ENCODE results near the gene SH3RF3.

Gene SH3RF3

GRCh38 chr2:109166811-109167210 is 37.8 kb downstream of the SH3RF3 start:
- no peak for DNase-seq (ENCODE audit: extremely low read depth, insufficient read length)
- Histone ChIP-seq H3K27me3 (replicated peaks; ENCODE audit: control insufficient read depth, insufficient read depth, low read length) (no peaks in the 10 kb centered on the region; the same call in 1 of the 2 replicates), H3K4me3 (replicated peaks; ENCODE audit: low read depth, low read length) (no peak overlapping the region), H3K36me3 (ENCODE audit: control insufficient read depth, insufficient read depth, low read length) (no peaks in the 10 kb centered on the region)
- TF ChIP-seq CTCF (IDR thresholded peaks at IDR 0.05; ENCODE audit: insufficient read depth, low read length, poor library complexity, severe bottlenecking): no peak

- TF ChIP-seq CTCF (IDR thresholded peaks at IDR 0.05; ENCODE audit: insufficient read depth, low read length, poor library complexity, severe bottlenecking): no peak
- no peak overlapping the region for H3K4me3 ChIP-seq (replicated peaks; ENCODE audit: low read depth, low read length)
- H3K36me3 ChIP-seq (ENCODE audit: control insufficient read depth, insufficient read depth, low read length): no peaks in the 10 kb centered on the region
- no peaks in the 10 kb centered on the region; the same call in 1 of the 2 replicates for H3K27me3 ChIP-seq (replicated peaks; ENCODE audit: control insufficient read depth, insufficient read depth, low read length)
- no peak for DNase-seq (ENCODE audit: extremely low read depth, insufficient read length)
Measured at GRCh38 chr2:109168086-109168485, 39.1 kb downstream of the SH3RF3 start.

- no peaks in the 10 kb centered on the region for H3K36me3 ChIP-seq (ENCODE audit: control insufficient read depth, insufficient read depth, low read length)
- no peak overlapping the region for H3K4me3 ChIP-seq (replicated peaks; ENCODE audit: low read depth, low read length)
- TF ChIP-seq CTCF (IDR thresholded peaks at IDR 0.05; ENCODE audit: insufficient read depth, low read length, poor library complexity, severe bottlenecking): no peak
- no peak for DNase-seq (ENCODE audit: extremely low read depth, insufficient read length)
- H3K27me3 ChIP-seq (replicated peaks; ENCODE audit: control insufficient read depth, insufficient read depth, low read length): no peaks in the 10 kb centered on the region; the same call in 1 of the 2 replicates
Measured at GRCh38 chr2:109168716-109169115, 39.7 kb downstream of the SH3RF3 start.

- Histone ChIP-seq H3K27me3 (replicated peaks; ENCODE audit: control insufficient read depth, insufficient read depth, low read length) (no peaks in the 10 kb centered on the region; the same call in 1 of the 2 replicates), H3K4me3 (replicated peaks; ENCODE audit: low read depth, low read length) (no peak overlapping the region), H3K36me3 (ENCODE audit: control insufficient read depth, insufficient read depth, low read length) (no peaks in the 10 kb centered on the region)
- DNase-seq (ENCODE audit: extremely low read depth, insufficient read length): no peak
- TF ChIP-seq CTCF (IDR thresholded peaks at IDR 0.05; ENCODE audit: insufficient read depth, low read length, poor library complexity, severe bottlenecking): no peak
Measured at GRCh38 chr2:109170645-109171044, 41.6 kb downstream of the SH3RF3 start.

- H3K4me3 ChIP-seq (replicated peaks; ENCODE audit: low read depth, low read length): no peak overlapping the region
- no peaks in the 10 kb centered on the region for H3K36me3 ChIP-seq (ENCODE audit: control insufficient read depth, insufficient read depth, low read length)
- DNase-seq (ENCODE audit: extremely low read depth, insufficient read length): no peak
- H3K27me3 ChIP-seq (replicated peaks; ENCODE audit: control insufficient read depth, insufficient read depth, low read length): no peaks in the 10 kb centered on the region; the same call in 1 of the 2 replicates
- TF ChIP-seq CTCF (IDR thresholded peaks at IDR 0.05; ENCODE audit: insufficient read depth, low read length, poor library complexity, severe bottlenecking): no peak
Measured at GRCh38 chr2:109171444-109172334, 42.7 kb downstream of the SH3RF3 start.
